Inflammatory macrophage treated with lipopolysaccharide for 4 hours (primary cell): ENCODE measurements around the gene DELE1.

ENCODE experiments used
- DNase-seq: peaks from one replicate; pipeline ENCODE4 v3.0.0-alpha.2; 2020

DELE1 gene

GRCh38 chr5:141923448-141924313 lies at the start of gene DELE1:
TSS of gene DELE1 (plus strand) at chr5:141923871. CDS start at chr5:141923942, 71 bp downstream.
- peak; percentile 96 for DNase-seq

GRCh38 chr5:141873933-141874261 lies 49.8 kb upstream of the DELE1 start:
- no peak for DNase-seq

GRCh38 chr5:141874262-141874964 lies 49.3 kb upstream of the DELE1 start:
- DNase-seq = no peak

- no peak for DNase-seq
These were observed 48.5 kb upstream of the DELE1 start for GRCh38 chr5:141875022-141875740.

DNA sequence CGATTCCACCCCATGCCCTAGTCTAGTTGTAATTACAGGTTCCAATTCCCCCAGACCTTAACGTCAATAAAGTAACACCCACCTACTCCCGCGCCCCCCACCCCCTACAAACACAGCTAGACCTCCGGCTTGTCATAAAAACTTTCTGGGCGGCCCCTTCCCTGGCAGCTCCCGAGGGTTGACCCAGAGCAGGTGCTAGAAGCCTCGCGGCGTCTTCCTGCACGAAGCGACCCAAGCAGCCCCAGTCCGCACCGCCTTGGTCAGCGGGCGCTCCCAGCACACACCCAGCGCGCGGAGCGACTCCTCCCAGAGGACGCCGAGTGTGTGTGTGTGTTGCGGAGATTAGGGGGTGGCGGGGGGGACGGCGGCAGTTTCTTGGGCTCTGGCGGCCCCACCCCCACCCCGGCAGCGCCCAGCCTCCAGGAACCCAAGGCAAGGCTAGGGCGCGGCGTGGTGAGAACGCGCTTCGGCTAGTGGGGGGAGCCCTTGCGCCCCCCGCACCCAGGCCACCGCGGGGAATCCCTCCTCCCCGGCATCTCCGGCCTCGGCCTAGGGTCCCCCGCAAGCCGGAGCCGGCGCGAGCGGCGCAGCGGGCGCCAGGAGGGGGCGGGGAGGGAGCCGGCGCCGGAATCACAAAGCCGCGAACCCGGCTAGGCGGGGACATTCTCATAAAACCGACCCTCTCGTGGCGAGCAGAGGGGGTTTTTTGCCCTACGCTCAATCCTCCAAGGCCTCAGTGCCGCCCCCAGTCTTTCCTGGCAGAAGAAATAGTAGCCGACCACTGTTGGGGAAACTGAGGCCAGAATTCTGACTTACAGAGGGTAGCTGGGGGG lies 47.7 kb upstream of the DELE1 start:
- no peak for DNase-seq

- no peak for DNase-seq
These were observed 46.9 kb upstream of the DELE1 start for GRCh38 chr5:141876628-141877355.

- no peak for DNase-seq
These were observed 46.1 kb upstream of the DELE1 start for GRCh38 chr5:141877356-141878185.

GRCh38 chr5:141878186-141878710 lies 45.4 kb upstream of the DELE1 start, which contains the start of gene PCDH1:
TSS of gene PCDH1 (minus strand) at chr5:141878410. CDS start at chr5:141878262, 148 bp downstream.
- no peak for DNase-seq

DNA sequence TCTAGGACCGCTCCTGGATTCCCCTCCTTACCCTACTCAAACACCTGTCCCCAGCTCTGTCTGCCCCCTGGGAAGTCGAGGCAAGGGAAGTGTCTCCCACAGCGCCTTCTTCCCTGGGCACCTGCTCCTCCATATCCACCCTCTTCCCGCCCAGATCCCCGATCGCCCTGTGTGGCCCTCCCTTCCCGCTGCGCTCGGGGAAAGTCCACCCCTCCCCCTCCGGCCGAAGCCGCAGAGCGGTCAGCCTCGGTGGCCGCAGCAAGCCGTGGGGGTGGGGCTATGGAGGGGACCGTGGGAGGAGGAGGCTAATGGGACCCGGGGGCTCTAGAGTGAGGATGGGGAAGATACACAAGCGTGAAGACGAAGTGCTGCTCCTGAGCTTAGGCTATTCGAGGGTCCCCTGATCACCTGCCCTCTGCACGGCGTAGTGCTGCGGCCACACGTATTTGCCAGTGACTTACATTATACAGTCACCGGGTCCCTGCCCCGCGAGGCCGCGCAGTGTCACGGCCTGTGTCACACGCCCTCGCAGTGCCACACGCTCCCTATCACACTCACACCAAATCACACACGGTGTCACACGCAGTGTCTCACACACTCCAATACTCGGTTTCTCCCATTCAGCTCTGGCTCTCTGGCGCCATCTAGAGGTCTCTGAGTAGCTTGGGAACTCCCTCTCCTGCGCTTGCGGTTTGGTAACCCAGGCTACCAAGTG lies 44.8 kb upstream of the DELE1 start:
- DNase-seq = peak; percentile 84

GRCh38 chr5:141879426-141879759 lies 44.3 kb upstream of the DELE1 start:
- no peak for DNase-seq

DNA sequence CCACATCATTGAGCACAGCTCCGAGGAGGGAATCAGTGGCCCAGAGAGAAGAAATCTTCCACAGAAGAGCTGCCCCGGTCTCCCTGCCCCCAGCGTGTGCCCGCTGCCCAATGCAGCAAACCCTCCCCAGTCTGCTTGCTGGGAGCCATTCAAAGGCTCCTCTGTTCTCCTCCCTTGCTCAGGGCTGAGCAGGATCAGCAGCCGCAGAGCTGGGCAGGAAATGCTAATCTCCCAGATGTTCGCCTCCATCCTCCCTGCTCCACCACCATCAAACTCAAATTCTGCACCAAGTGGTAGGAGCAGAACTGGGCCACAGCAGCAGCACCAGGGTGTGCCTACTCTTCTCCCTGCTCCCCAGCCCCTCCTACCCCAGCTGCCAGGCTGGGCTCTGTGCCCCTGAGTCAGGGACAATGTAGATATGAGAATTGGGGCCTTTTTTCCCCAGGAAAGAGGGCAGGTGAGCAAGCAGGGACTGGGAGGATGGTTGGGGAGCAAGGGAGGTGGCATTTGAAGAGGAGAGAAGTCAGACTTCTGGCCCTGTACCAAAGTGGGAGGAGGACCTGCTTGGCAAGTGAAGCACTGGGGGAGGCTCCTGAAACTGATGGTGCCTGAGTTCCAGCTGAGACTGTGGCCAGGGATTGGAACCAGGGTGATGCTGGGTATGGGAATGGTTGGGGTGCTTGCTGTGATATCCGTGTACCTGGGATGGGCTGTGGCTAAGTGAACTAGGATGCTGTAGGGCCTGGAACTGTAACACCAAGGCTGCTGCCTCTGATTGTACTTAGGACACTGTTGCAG lies 43.5 kb upstream of the DELE1 start:
- no peak for DNase-seq

DNA sequence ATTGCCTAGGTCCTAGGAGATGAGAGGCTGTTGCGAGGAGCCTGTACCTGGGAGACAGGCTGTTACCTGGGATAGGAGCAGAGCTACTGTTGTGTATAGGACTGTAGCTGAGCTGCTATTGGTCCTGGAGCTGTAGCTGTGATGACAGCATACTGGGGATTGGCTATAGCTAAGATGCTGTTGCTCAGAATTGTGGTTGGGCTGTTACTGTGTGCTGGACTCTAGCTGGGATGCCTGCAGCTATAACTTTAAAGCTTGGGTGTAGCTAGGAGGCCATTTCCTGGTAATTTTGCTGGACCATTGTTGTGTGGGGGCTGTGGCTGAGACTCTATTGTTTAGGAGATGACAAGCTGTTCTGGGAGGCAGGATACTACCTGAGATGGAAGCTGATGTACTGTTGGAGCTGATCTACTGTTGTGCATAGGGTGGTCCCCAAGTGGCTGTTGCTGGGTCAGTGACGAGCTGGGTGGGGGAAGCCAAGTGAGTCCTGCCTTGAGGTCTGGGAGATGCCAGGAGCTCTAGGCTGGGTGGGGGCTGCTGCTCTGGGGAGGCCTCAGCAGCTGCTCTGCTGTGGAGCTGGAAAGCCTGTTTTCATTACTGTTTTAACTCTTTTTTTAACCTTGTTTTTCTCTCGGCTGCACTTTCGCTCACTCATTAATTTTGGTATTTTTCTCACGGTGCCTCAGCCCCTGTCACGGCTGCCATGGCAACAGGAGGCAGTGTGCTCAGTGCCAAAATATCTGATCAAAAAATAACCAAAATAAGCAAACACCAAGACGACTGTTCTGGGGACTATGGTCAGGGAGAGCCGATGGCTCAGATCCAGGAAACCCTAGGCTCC lies 42.5 kb upstream of the DELE1 start:
- DNase-seq = no peak

DNA sequence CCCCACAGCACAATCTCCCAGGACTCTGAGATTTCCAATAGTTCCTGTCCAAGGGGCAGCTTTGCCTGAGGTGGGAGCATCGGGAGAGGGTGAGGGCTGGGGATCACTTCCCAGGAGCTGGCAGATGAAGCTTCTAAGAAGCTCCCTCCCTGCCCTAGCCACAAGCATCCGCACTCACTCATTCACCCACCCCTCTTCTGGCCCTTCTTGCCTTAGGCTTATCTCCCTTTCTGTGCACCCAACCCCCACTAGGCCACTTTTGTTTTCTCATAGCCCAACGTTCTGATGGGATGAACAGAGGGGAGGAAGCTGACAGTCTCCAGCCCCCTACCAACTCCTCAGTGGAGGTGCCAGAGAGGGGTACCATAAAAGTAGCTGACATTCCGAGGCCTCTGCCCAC lies 41.8 kb upstream of the DELE1 start:
- no peak for DNase-seq

DNA sequence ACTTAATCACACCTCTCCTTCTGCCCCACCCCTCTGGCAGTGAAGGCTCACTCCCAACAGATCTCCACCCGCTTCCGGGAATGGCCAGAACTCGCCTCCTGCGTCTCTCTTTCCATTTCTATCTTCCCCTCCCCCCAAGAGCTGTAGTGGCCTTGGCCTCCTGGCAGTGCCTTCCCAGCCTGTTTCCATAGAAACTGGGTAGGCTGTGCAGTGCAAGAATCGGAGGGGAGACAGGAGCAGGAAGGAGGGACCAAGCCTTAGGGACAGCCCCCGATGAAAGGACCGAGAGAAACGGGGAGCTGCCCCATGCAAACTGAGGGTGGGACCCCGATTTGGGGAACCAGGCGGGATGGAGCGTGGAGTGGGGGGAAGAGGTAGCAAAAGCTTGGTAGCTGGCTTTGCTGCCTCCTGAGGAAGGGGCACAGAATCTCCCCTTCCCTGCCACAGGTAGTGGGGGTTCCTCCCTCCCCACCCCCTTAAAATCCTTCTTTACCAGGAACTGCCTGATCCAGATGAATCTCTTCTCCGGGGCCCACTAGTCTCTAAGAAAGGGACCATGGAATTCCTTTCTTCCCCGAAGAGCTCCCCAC lies 41.0 kb upstream of the DELE1 start:
- DNase-seq = no peak

- no peak for DNase-seq
These were observed 40.3 kb upstream of the DELE1 start for GRCh38 chr5:141883184-141883891.

DNA sequence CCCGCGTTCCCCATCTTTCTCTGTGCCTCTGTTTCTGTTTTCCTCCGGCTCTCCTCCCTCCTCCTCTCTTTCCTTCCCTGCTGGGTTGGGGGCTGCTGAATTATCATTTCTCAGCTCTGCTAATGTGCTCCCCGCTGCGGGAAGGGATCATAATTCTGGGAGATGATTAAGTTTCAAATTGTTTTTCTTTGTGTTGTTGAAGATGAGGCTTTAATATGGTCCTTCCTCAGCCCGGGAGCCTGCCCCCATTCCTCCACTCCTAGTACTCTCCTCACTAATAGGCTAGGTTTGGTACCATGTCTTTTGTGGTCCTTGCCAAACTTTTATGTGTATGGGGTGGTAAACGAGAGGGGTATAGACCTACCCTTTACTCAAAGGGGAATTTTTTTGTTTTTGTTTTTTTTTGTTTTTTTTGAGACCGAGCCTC lies 39.8 kb upstream of the DELE1 start:
- DNase-seq = no peak

GRCh38 chr5:141889282-141889871 lies 34.3 kb upstream of the DELE1 start:
- no peak for DNase-seq
